Keratinocyte (primary cell): ENCODE measurements around the gene THAP3. TPM values are rescaled to one million over a fixed set of nuclear protein-coding genes. Genes with fewer than 3 reads are reported as not detected.

Experiments used
- DNase-seq: peaks from one replicate; pipeline ENCODE4 v3.0.0-alpha.2; 2011; ENCODE audit warnings: low read depth, missing footprints, low spot score
- FAIRE-seq: peaks from 2 replicates; lab custom pipeline; 2011; peaks lifted over from hg19 to GRCh38; lab: Jason Lieb, UNC
- H2AFZ ChIP-seq: 2 replicates; pipeline ENCODE4 v1.6.0; 2012; ENCODE audit warnings: low read length, control low read depth, inconsistent platforms; ENCODE audit not compliant: control insufficient read depth
- H3K27ac ChIP-seq: 2 replicates; pipeline ENCODE4 v1.5.1; 2011; ENCODE audit warnings: low read length; ENCODE audit not compliant: control insufficient read depth, insufficient read depth
- H3K27me3 ChIP-seq: 3 replicates; pipeline ENCODE4 v1.6.0; 2011; ENCODE audit warnings: low read length; ENCODE audit not compliant: control insufficient read depth, insufficient read depth; ENCODE audit errors: extremely low read depth
- H3K36me3 ChIP-seq, 2 experiments: 2 replicates in 1 of 2; 3 replicates in 1 of 2; pipeline ENCODE4 v1.5.1; 2011; ENCODE audit warnings: low read length in 2 of 2, mild to moderate bottlenecking in 1 of 2; ENCODE audit not compliant: control insufficient read depth in 2 of 2, insufficient read depth in 2 of 2; ENCODE audit errors: extremely low read depth in 1 of 2
- H3K4me1 ChIP-seq: 3 replicates; pipeline ENCODE4 v1.5.1; 2011; ENCODE audit warnings: low read length; ENCODE audit not compliant: control insufficient read depth, insufficient read depth; ENCODE audit errors: extremely low read depth
- H3K4me2 ChIP-seq: 3 replicates; pipeline ENCODE4 v1.6.0; 2011; ENCODE audit warnings: low read depth, low read length; ENCODE audit not compliant: control insufficient read depth, insufficient read depth; ENCODE audit errors: extremely low read depth
- H3K4me3 ChIP-seq, 3 experiments: fragments of 200-600 bp in 1 of 3; sonication (generic) in 1 of 3; 2 replicates in 2 of 3; 3 replicates in 1 of 3; pipeline ENCODE4 v1.5.1; 2011 to 2016; ENCODE audit warnings: low read length in 3 of 3, mild to moderate bottlenecking in 3 of 3, control low read depth in 2 of 3, inconsistent platforms in 1 of 3, low read depth in 1 of 3, mixed read lengths in 1 of 3, mixed run types in 1 of 3, moderate library complexity in 1 of 3; ENCODE audit not compliant: control insufficient read depth in 2 of 3, insufficient read depth in 2 of 3; ENCODE audit errors: extremely low read depth in 1 of 3
- H3K79me2 ChIP-seq: 2 replicates; pipeline ENCODE4 v1.6.0; 2012; ENCODE audit warnings: low read length; ENCODE audit not compliant: control insufficient read depth, insufficient read depth
- H3K9ac ChIP-seq: 3 replicates; pipeline ENCODE4 v1.6.0; 2011; ENCODE audit warnings: low read length; ENCODE audit not compliant: control insufficient read depth, insufficient read depth; ENCODE audit errors: extremely low read depth
- H3K9me1 ChIP-seq: 3 replicates; pipeline ENCODE4 v1.6.0; 2011; ENCODE audit warnings: low read length; ENCODE audit not compliant: control insufficient read depth, insufficient read depth; ENCODE audit errors: extremely low read depth
- H3K9me3 ChIP-seq: 2 replicates; pipeline ENCODE4 v1.5.1; 2012; ENCODE audit warnings: low read depth, low read length; ENCODE audit not compliant: control insufficient read depth
- H4K20me1 ChIP-seq: 3 replicates; pipeline ENCODE4 v1.6.0; 2011; ENCODE audit warnings: low read length; ENCODE audit not compliant: control insufficient read depth, insufficient read depth; ENCODE audit errors: extremely low read depth
- CTCF ChIP-seq, 3 experiments: IDR thresholded peaks in 1 of 3; conservative IDR thresholded peaks in 1 of 3; optimal IDR thresholded peaks in 1 of 3; 2 replicates in 2 of 3; 3 replicates in 1 of 3; pipeline versions ENCODE3 to v1.5.1; 2011; ENCODE audit warnings: low read length in 3 of 3, mild to moderate bottlenecking in 3 of 3, moderate library complexity in 2 of 3, control low read depth in 1 of 3, inconsistent platforms in 1 of 3; ENCODE audit not compliant: insufficient read depth in 2 of 3; ENCODE audit errors: extremely low read depth in 1 of 3
- EZH2 ChIP-seq: IDR thresholded peaks from one replicate; pipeline ENCODE4 v1.6.1; 2012; ENCODE audit warnings: inconsistent platforms, mild to moderate bottlenecking, low read length, moderate library complexity
- dilution Hi-C: fragments of 300-500 bp; cut with MboI; formaldehyde crosslinking; loops from one replicate; pipeline ENCODE4 v1.7.0; 2020; ENCODE audit warnings: low sequenced_read_pairs; ENCODE audit not compliant: extremely low pct_ligation_motif_present
- polyA plus RNA-seq, 5 experiments: library from polyadenylated mRNA; depleted of rRNA in 3 of 5; stranded (reverse) in 3 of 5; stranded (forward) in 1 of 5; unstranded in 1 of 5; fragments of >200 nt; gene quantifications; 1 replicate in 1 of 5; 2 replicates in 3 of 5; 3 replicates in 1 of 5; pipeline versions ENCODE4 v1.2.1 to v1.2.3, GENCODE V29; 2011 to 2012; ENCODE audit warnings: missing spikeins in 2 of 5, low read depth in 1 of 5, low replicate concordance in 1 of 5

THAP3 gene
- polyA plus RNA-seq, 1 donor (not counting 4 experiments of a cell fraction or from before 2014, with no cell fraction given), result 5.1 TPM

GRCh38 chr1:6614019-6614928 is 10.4 kb upstream of the THAP3 start:
- Histone ChIP-seq H3K4me2 (peak overlapping the region; percentile 32), H4K20me1 (no peaks in the 10 kb centered on the region), H3K4me3 (peak overlapping the region; percentile 69 to 80 (median 79)), H3K9ac (peak overlapping the region; percentile 70), H3K79me2 (peaks cover 32% of the 10 kb centered on the region), H3K4me1 (peaks cover 17% of the 10 kb centered on the region), H3K36me3 (peaks cover 5 to 9% of the 10 kb centered on the region in 2 experiments), H3K9me1 (no peaks in the 10 kb centered on the region), H3K27me3 (no peaks in the 10 kb centered on the region), H2AFZ (no peak overlapping the region), H3K27ac (peak overlapping the region; percentile 43), H3K9me3 (no peaks in the 10 kb centered on the region)
- FAIRE-seq (no peak), DNase-seq (no peak)
- TF ChIP-seq CTCF (optimal IDR thresholded peaks at IDR 0.05 in 1 of 3, IDR thresholded peaks at IDR 0.05 in 1 of 3, conservative IDR thresholded peaks at IDR 0.05 in 1 of 3; ENCODE audit: extremely low read depth in 1 of 3, insufficient read depth in 2 of 3, low read length in 3 of 3) (no peak), EZH2 (no peak)
- dilution Hi-C loops, result no loop called here

- Histone ChIP-seq H2AFZ (no peak overlapping the region), H3K79me2 (peaks cover 33% of the 10 kb centered on the region), H3K27ac (peak overlapping the region; percentile 8), H4K20me1 (no peaks in the 10 kb centered on the region), H3K27me3 (no peaks in the 10 kb centered on the region), H3K9me1 (no peaks in the 10 kb centered on the region), H3K36me3 (peaks cover 7 to 17% of the 10 kb centered on the region in 2 experiments), H3K9ac (peak overlapping the region; percentile 68), H3K9me3 (no peaks in the 10 kb centered on the region), H3K4me1 (peaks cover 9% of the 10 kb centered on the region), H3K4me3 (peak overlapping the region; percentile 55 to 79 (median 68)), H3K4me2 (peak overlapping the region; percentile 59)
- no peak for TF ChIP-seq CTCF (optimal IDR thresholded peaks at IDR 0.05 in 1 of 3, IDR thresholded peaks at IDR 0.05 in 1 of 3, conservative IDR thresholded peaks at IDR 0.05 in 1 of 3; ENCODE audit: extremely low read depth in 1 of 3, insufficient read depth in 2 of 3, low read length in 3 of 3)
- no peak for TF ChIP-seq EZH2
- dilution Hi-C loops, result no loop called here
- FAIRE-seq (no peak), DNase-seq (no peak)
These were observed 9.5 kb upstream of the THAP3 start for GRCh38 chr1:6614929-6615785.
